ENCODE data around the gene PRPF40B.

PRPF40B gene

DNA sequence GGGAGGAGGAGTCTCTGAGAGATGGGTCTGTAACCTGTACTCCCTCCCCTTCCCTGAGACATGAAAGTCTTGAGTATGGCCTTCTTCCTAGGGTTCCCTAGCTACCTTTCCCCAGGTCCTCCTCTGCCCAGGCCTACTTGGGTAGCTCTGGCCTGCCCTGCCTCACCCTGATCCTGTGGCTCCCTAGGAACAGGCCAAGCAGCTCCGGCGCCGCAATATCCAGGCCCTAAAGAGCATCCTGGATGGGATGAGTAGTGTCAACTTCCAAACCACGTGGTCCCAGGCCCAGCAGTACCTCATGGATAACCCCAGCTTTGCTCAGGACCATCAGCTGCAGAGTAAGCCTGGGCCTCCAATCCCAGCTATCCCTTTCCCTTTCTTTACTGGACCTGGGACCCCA lies 12.3 kb downstream of the PRPF40B start:
- DNase-seq (ENCODE audit: low spot score): no peak

DNA sequence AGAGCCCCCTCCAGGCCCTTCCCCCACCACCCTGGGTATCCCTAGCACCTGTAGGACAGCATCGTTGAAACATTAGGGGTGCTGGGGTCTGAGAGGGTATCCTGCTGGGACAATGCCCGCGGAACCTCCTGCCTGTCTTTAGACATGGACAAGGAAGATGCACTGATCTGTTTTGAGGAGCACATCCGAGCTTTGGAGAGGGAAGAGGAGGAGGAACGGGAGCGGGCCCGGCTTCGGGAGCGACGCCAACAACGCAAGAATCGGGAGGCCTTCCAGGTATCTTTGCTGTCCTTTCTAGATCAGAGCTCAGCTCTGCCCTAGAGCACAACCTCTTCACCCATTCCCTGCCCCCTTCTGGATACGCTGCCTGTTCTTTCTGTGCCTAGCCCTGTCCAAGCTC lies 13.2 kb downstream of the PRPF40B start:
- no peak for DNase-seq (ENCODE audit: low spot score)

DNA sequence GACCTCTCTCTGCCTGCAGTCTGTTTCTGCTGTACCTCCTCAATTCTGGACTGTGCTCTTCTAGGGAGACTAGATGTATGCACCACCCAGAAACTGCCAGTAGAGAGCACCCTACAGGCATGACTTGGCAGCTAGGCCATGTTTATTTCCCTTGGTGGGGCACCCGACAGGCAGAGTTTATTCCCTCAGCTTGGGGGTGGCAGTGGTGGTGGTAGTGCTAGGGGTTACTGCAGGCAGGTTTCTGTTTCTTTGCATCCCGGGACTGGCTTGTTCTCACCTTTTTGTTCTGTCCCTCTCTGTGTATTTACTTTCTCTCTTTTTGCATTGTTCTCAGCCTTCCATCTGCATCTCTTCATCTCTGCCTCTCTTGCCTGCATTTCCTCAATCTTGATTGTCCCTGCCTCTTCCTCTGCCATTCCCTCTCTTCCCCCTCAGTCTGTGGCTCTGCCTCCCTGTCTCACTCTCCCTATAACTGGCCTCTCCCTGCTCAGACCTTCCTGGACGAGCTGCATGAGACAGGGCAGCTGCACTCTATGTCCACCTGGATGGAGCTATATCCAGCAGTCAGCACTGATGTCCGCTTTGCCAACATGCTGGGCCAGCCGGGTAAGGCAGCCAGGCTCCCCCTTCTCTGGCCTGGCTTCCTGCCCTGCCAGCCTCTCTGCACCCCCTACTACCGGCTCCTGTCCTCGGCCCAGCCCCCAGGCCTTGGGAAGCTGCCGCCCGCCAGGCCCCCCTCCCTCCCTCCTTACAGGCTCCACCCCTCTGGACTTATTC lies 13.8 kb downstream of the PRPF40B start:
- DNase-seq (ENCODE audit: low spot score): peak; percentile 62

DNA sequence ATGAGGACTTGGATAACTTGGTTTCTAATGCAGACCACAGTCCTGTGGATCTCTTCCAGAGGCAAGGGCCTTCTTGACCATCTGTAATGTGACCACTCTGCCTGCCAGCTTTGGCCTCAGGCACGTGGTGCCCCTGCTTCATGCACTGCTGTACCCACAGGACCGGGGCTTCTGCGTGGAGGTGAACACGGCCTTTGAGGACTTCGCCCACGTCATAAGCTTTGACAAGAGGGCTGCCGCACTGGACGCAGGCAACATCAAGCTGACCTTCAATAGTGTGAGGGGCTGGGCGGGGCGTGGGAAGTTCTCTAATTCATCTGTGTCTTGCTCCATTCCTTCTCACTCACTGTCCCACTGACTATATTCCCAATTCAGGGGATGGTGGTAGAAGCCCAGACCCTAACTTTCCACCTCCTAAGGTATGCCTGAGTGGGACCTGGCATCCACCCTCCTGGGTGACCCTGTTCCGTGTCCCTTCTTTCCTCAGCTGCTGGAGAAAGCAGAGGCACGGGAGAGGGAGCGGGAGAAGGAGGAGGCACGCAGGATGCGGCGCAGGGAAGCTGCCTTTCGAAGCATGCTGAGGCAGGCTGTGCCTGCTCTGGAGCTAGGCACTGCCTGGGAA lies 18.5 kb downstream of the PRPF40B start:
- DNase-seq (ENCODE audit: low spot score): no peak

DNA sequence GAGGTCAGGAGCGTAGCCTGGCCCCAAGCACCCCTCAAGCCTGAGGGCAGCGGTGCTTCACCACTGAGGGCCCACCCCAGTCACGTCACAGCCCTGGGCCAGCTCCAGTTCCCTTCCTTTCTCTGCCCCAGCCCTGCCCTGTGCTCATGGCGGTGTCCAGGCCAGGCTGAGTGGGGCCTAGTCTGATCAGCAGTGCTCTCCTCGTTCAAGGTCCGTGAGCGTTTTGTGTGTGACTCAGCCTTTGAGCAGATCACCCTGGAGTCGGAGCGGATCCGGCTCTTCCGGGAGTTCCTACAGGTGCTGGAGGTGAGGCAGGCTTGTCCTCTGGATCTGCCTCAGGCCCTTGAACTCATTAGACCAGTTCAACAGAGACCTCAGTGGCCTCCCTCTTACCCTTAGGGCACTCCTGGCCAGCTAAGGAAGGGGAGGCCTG lies 19.0 kb downstream of the PRPF40B start:
- no peak for DNase-seq (ENCODE audit: low spot score)

DNA sequence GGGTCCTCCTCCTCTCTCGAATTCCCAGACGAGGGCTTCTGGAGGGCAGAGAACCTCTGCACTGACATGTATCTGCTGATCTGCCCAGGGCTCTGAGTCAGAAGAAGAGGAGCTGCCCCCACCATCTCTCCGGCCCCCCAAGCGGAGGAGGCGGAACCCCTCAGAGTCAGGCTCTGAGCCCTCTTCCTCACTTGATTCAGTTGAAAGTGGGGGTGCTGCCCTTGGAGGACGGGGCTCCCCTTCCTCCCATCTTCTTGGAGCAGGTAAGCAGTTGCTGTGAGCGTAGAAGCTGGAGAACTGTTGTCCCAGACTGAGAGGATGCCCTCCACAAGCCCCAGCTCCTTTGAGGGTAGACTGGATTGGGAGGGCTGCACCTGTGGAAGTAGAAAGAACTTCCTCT lies 19.8 kb downstream of the PRPF40B start:
- DNase-seq (ENCODE audit: low spot score): no peak

DNA sequence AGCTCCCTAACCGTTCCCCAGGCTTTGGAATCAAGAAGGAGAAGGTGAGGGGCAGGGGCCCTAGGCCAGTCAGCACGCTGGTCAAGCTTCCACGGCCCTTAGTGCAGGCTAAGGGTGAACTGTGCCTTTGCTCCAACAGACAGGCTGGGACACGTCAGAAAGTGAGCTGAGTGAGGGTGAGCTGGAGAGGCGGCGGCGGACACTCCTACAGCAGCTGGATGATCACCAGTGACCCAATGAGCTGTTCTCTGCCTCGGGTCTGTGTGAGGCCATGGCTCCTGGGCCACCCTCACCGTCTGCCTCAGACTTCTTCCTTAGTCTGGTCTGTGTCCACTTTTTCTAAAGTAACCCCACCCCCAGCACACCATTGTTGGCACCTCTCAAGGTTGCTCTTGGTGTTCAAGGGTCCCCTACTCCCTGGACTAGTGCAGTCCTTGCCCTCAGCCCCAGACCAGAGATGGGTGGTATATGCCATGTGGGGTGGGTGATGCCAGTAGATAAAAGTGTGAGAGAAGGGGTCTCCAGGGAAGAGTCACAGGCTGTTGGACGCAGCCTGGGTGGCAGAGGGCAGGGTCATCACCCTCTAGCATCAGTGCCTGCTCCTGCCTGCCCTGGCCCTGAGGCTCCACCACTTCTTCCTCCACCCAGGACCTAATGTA lies 20.7 kb downstream of the PRPF40B start:
- DNase-seq (ENCODE audit: low spot score): no peak

DNA sequence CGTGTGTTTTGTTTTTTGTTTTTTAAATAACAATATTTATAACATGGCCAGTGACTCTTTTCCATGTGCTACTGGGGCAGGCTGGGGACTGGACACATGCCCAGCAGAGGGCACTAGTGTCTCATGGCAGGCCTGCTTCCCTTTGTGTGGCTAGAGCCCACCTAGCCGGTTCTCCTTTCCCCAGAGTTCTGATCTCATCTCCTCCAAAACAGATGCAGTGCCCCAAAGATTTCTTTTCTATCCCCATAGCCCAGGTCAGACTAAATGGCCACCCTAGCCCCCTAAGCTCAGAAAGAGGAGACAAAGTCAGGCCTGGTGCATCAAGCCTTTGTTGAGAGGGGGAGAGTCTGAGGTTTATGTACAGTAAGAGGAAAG lies 21.2 kb downstream of the PRPF40B start:
- peak; percentile 83 for DNase-seq (ENCODE audit: low spot score)

DNA sequence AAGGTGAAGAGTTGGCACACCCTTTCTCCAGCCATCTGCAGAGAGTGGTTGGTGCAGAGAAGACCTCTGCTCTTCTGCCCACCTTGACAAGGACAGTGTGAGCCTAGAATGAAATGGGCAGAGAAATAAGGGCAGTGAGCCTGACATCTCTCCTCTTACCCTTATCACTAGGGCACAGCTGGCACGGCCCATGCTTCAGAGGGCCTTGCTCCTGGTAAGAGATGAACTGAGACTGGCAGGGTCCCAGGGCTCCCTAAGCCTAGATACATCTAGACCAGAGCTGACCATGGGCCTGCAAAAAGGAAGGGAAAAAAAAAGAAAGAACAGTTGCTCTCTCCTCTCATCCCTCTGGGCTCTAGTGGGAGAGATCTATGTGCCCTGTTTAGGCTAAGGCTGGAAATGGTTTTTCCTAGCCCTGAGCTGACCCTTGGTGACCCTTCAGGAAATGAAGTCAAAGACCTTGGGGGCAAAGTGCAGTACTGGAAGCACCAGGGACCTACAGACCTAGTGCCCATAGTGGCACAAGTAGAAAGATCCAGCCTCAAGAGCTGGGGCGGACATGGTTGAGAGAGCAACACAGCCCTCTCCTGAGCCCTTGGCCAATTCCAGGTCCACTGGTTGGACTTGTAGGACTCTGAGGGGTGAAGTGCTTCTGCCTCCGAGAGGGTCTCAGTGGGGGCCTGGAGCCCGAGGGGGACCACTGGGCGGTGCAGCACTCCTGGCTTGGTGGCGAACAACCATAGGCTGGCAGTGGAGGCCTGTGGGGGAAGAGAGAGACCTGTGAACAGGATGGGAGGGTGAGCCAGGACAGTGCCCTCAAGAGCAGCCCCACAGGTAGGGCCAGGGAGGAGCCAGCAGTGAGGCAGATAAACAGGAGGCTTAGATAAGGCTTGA lies 22.0 kb downstream of the PRPF40B start:
- no peak for DNase-seq (ENCODE audit: low spot score)

DNA sequence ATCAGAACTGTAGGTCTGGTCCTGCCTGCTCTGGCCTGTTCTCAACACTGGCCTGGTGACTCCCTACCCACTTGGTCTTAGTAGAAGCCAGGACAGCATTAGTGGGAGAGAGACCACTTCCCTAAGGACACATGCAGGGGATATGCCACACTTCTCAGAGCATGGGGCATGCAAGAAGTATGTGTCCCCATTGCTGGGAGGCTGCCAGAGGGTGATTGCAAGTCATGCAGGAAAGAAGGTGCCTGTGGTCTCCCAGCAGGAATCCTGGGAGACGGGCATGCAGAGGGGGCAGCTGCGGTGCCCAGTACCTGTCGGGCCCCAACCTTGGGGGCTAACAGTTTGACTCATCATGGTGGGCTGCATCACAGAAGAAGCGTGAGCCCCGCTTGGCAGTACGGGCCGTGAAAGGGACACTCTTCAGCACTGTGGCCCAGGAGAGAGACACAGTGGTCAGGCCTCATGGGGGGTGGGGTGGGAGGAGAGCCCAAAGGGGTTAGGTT lies 23.0 kb downstream of the PRPF40B start:
- no peak for DNase-seq (ENCODE audit: low spot score)

DNA sequence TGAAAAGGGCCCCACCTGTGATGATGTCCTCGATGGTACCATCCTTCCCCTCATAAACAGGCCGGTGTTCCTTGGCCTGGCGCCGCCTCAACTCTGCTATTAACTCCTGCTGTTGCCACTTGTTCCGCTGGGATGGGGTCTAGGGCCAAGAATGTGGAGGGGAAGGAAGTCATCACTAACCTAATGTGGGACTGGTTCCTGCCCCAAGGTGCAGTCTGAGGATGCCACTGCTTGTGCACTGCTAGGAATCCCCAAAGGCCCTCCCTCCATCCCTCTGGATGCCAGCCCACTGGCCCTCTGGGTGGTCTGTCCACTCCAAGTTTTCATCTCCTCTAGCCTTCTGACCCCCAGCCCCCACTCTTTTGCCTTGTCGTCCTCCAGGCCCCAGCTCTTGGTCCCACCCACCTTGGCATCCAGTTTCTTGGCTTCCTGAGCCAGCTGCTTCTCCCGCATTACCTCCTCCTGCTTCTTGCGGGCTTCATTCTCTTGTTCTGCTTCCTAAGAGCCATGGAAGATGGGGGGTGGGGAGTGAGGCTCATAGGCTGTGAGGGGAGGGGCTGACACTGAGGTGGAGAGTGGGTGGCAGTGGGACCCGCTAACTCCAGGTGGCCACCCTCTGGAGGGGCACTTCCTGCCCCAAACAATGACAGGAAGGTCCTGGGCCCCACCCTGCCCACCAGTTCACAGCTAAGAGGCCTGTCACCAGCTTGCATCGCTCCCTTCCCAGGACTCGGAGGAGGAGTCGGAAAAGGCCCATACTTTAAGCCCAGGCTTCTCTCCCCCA lies 23.7 kb downstream of the PRPF40B start:
- no peak for DNase-seq (ENCODE audit: low spot score)

DNA sequence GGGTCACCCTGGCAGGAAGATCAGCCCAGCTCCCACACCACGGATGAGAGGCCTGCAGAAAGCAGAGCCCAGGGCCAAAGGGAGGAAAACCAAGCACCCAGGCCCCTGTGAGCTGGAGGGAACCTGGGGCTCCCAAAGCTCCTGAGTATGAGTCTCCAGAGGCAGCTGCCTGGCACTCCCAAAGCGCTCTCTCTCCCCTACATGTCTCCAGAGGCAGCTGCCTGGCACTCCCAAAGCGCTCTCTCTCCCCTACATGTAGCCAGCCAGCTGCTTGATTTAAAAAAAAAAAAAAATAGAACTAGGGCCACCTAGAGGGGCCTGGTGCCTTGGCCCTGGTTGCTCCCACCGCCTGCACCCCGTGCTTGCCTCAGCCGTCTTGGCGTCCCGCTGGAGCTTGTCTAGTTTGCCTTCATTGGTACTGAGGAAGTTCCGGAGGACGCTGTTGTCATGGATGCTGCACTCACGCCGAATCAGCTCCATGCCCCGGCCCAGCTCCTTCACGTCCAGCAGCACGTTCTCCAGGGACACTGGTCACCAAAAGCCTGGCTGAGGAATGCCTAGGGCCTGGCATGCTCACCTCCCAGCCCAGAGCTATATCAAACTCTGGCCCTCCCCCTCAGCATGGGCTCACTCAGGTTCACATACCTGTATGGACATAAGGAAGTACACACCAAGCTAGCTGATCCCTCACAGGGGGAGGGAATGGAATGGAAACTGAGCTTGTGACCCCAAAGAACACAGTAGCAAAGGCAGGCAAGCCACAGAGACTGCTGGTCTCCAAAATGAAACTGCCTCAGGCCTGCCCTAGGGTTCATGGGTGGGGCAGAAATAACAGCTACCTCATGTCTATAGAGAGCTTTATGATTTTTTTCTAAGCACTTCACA lies 24.7 kb downstream of the PRPF40B start:
- no peak for DNase-seq (ENCODE audit: low spot score)

DNA sequence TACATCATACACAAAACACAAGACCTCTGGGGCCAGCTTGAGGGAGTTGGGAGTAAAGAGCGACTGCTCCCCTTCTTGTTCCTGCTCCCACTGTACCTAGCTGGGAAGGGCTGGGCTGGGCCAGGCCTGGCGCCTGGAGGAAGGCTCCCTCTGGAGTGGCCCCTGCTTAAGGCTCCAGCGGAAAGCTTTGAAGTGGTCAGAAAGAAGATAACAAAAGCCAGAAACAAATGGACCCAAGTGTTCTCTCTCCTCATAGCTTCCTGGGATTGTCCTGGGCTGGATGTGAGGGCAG lies 25.3 kb downstream of the PRPF40B start:
- DNase-seq (ENCODE audit: low spot score): no peak

DNA sequence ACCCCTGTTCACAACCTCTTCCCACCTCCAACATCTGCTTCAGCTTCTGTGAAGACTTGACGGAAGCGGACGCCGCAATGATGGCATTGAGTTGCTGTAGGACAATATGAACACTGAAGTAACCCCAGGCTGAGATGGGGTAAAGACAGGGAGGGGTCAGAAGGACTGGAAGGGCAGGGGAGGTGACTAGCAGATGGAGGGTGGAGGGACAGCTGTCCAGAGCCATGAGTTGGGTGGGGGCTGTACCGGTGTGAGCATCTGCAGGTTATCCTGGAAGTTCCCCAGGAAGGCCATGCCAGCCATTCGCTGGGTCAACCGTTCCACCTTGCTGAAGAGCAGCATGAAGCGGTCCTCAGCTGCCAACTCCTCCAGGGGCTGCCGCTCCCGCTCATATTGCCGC lies 26.1 kb downstream of the PRPF40B start:
- no peak for DNase-seq (ENCODE audit: low spot score)

DNA sequence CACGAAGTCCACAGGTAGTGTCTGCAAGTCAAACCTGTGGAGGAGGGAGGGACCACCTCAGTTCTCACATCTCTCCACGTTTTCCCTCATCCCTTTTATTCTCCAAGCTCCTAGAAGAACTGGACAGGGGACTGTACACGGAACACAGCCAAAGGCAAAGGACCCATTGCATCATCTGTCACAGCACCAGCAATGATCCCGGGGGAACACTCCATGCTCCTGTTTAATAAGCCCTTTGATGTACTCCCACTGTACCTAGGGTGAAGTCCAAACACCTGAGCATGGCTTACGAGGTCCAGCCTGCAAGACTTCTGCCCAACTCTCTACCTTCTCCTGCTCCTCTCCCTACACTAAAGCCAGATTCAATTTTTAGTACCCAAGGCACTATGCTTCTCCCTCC lies 26.5 kb downstream of the PRPF40B start:
- no peak for DNase-seq (ENCODE audit: low spot score)

DNA sequence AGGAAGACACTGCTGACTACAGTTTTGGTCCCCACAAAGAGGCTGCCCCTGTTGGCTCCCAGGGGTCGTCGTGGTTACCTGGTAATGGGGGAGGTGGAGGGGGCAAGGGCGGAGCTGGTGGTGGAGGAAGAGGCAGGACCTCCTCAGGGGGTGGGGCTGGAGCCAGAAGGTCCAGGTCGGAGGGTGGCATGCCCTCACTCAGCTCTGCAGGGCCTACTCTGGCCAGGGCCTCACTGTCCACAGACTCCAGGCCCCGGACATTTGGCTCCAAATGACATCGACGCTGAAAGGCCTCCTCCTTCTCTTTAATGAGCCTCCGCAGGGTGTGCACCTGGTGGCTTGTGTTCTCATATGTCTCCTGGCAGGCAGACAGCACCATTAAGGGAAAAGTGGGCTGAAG lies 28.5 kb downstream of the PRPF40B start:
- DNase-seq (ENCODE audit: low spot score): no peak

DNA sequence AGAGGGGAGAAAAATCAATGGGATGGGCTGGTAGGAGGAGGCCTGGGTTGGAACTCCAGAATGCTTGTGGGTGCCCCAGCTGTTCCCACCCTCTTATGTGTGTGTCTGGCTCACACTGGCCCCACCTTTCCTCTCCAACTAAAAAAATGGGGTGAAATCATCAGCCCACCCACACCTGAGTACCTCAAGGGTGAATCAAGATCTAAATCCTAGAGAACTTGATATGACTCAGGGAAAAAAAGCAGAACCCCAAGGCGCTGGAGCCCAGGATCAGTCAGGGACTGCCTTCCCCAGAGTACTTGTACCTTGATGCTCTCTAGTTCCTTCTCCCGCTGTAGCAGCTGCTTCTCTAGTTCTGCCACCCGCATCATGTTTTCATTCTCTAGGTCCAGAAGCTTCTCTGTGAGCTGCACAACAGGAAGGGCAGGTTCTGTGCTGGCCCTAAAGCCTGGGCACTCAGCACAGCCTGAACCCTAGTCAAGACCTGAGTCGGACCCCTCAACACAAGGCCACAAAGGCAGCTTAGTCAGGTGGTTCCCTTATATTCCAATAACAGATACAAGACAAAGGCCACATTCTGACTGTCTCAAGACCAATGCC lies 29.7 kb downstream of the PRPF40B start:
- DNase-seq (ENCODE audit: low spot score): no peak

DNA sequence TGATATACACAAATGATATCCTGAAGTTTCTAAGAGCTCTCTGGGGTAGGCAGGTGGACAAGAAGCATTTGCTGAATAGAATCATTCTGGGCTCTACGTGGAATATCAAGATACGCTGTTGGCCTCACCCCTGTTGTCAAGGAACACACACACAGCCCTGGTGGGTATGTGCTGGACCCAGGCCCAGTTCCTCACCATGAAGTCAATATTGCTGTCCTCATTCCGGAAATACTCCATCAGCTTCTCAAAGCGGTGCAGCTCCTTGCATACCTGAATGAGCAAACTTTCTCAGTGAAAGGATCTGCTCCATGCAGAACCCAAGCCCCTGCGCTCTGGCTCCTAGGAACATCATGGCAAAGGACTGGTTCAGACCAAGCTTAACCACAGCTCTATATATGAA lies 31.4 kb downstream of the PRPF40B start:
- DNase-seq (ENCODE audit: low spot score): no peak

DNA sequence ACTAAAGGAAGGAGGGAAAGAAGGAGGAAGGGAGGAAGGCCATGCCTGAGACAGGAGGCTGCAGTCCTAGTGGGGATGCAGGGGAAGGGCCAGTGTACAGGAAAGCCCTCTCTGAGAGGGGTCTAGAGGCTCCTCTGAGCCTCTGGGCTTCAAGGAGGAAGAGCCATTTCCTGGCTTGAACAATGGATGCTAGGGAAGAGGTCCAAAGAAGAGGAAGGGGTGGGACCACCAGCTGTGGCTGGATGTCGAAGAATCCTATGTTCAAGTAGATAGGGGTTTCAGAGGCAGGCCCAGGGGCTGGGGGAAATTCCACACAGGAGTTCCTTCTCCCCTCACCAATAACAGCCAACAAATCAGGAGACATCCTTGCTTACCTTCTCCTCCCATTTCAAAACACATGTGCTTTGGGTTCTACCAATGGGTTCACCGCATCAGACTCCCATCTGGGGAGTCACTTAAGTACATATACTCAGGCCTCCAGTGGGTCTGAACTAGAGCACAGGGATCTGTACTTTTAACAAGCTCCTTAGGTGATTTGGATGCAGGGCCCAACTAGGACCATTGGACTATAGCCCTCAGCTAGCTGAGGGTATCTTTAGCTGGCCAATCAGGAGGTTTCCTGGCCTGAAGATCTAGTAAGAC lies 32.4 kb downstream of the PRPF40B start:
- DNase-seq (ENCODE audit: low spot score): no peak

DNA sequence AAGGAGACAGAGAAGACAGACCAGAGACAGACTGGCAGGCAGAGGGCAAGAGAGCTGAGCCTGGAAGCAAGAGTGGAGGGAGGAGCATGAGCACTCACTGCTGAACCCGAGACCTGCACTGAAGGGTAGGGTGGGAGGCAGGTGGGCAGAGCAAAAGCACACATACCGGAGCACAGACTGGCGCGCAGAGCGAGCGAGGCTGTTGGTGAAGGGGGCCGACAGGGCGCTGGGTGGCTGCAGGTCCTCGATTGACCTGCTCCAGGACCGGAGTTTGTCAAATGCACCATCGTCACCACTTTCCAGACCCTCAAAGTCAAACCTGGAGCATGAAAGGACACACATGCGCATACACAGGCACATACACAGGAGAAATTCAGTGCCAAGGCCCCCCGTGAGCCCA lies 34.9 kb downstream of the PRPF40B start:
- DNase-seq (ENCODE audit: low spot score): no peak

All from CD4-positive, alpha-beta T cell treated with Interleukin-15 for 4 hours (primary cell).